Gastroesophageal sphincter (tissue), 4 donors: ENCODE results near the gene MYCN. TPM values are rescaled to one million over a fixed set of nuclear protein-coding genes. Genes with fewer than 3 reads are reported as not detected.
"Not testable (repeated sequence)": the region's sequence is repeated elsewhere in the genome, so short reads cannot be mapped to it uniquely, and the experiment has no call there.

Experiments
- ATAC-seq: fragments of 150-250 bp; one replicate; pipeline ENCODE4 v1.9.1; 2016; ENCODE audit warnings: mild to moderate bottlenecking, moderate library complexity
- H3K27ac ChIP-seq, 4 donors: fragments of 200-600 bp; sonication (generic) in 3 of 4; 1 replicate in 3 of 4; 2 replicates in 1 of 4; pipeline ENCODE4 v1.5.1; 2016 to 2019
- H3K27me3 ChIP-seq: fragments of 200-600 bp; sonication (generic); one replicate; pipeline ENCODE4 v1.5.1; 2019
- H3K36me3 ChIP-seq, 2 donors: fragments of 200-600 bp; sonication (generic); one replicate each; pipeline ENCODE4 v1.5.1; 2019; ENCODE audit warnings: control low read depth in 1 of 2
- H3K4me1 ChIP-seq, 3 donors: fragments of 200-600 bp; sonication (generic); 1 replicate in 2 of 3; 2 replicates in 1 of 3; pipeline ENCODE4 v1.5.1; 2016 to 2019; ENCODE audit warnings: control low read depth in 2 of 3
- H3K4me3 ChIP-seq, 2 donors: fragments of 200-600 bp; sonication (generic); one replicate each; pipeline ENCODE4 v1.5.1; 2019; ENCODE audit warnings: mild to moderate bottlenecking in 1 of 2, moderate library complexity in 1 of 2
- H3K9me3 ChIP-seq, 3 donors: fragments of 200-600 bp; sonication (generic); one replicate each; pipeline ENCODE4 v1.5.1; 2017 to 2019; ENCODE audit warnings: control low read depth in 2 of 3
- CTCF ChIP-seq, 4 experiments: fragments of 200-600 bp in 2 of 4; fragments of 450-650 bp in 2 of 4; sonication (generic) in 1 of 4; IDR thresholded peaks; one replicate each; pipeline ENCODE4 v1.5.1; 2017 to 2019; ENCODE audit warnings: antibody characterized with exemption in 4 of 4, mild to moderate bottlenecking in 2 of 4, moderate library complexity in 2 of 4
- EP300 ChIP-seq: sonication (generic); formaldehyde crosslinking; IDR thresholded peaks from one replicate; pipeline ENCODE4 v1.6.1; 2017; ENCODE audit warnings: antibody characterized with exemption, mild to moderate bottlenecking
- POLR2A ChIP-seq, 2 donors: fragments of 450-650 bp; IDR thresholded peaks; one replicate each; pipeline ENCODE4 v1.6.1; 2017; ENCODE audit warnings: antibody characterized with exemption in 2 of 2, mild to moderate bottlenecking in 2 of 2, moderate library complexity in 1 of 2
- POLR2AphosphoS5 ChIP-seq: sonication (generic); formaldehyde crosslinking; IDR thresholded peaks from one replicate; pipeline ENCODE4 v1.6.1; 2017; ENCODE audit warnings: antibody characterized with exemption
- WGBS, 2 donors: methylation state at CpG; one replicate each; pipeline ENCODE4 v1.1.5; 2018; ENCODE audit warnings: low coverage in 1 of 2; 5-methylcytosine and 5-hydroxymethylcytosine counted together
- total RNA-seq, 4 donors: library from RNA; depleted of rRNA; stranded (reverse); fragments of >200 nt; gene quantifications; one replicate each; pipeline ENCODE4 v1.1.0, GENCODE V29; 2016

Gene MYCN
- total RNA-seq, 4 donors from 2014 or later, result 0.13 to 0.46 (median 0.35) TPM; not detected in 1

GRCh38 chr2:15901808-15902130 lies 38.6 kb upstream of the MYCN start:
- TF ChIP-seq CTCF (IDR thresholded peaks at IDR 0.05) (no peak), POLR2A (IDR thresholded peaks at IDR 0.05) (no peak), POLR2AphosphoS5 (no peak), EP300 (no peak)
- Histone ChIP-seq H3K36me3 (no peaks in the 10 kb centered on the region), H3K27me3 (no peaks in the 10 kb centered on the region), H3K4me1 (no peaks in the 10 kb centered on the region), H3K9me3 (peaks cover 0 to 18% (median 0%) of the 10 kb centered on the region in 3 donors), H3K27ac (no peak overlapping the region), H3K4me3 (no peak overlapping the region)
- ATAC-seq, result no peak
- WGBS, 2 donors, result 75 to 78% methylated on average over 3 of the region's 3 CpGs

- H3K27me3 ChIP-seq, H3K27ac ChIP-seq, H3K4me3 ChIP-seq, ATAC-seq, H3K36me3 ChIP-seq, H3K4me1 ChIP-seq, H3K9me3 ChIP-seq: not testable (repeated sequence)
- WGBS, 2 donors, result 89 to 93% methylated on average over 2 to 3 of the region's 3 CpGs
These were observed 36.4 kb upstream of the MYCN start for GRCh38 chr2:15903910-15904309.

GRCh38 chr2:15905267-15905645 lies 35.1 kb upstream of the MYCN start:
- Histone ChIP-seq H3K9me3 (no peaks in the 10 kb centered on the region), H3K27ac (no peak overlapping the region), H3K27me3 (no peaks in the 10 kb centered on the region), H3K4me1 (no peaks in the 10 kb centered on the region), H3K36me3 (no peaks in the 10 kb centered on the region), H3K4me3 (no peak overlapping the region)
- TF ChIP-seq EP300 (no peak), CTCF (IDR thresholded peaks at IDR 0.05) (no peak), POLR2A (IDR thresholded peaks at IDR 0.05) (no peak), POLR2AphosphoS5 (no peak)
- ATAC-seq, result no peak

GRCh38 chr2:15905986-15906491 lies 34.3 kb upstream of the MYCN start:
- 75 to 87% methylated on average over 6 of the region's 6 CpGs for WGBS, 2 donors
- Histone ChIP-seq H3K27ac (no peak overlapping the region), H3K36me3 (no peaks in the 10 kb centered on the region), H3K4me3 (no peak overlapping the region), H3K27me3 (no peaks in the 10 kb centered on the region), H3K4me1 (no peaks in the 10 kb centered on the region), H3K9me3 (no peaks in the 10 kb centered on the region)
- no peak for ATAC-seq
- TF ChIP-seq CTCF (IDR thresholded peaks at IDR 0.05) (no peak), EP300 (no peak), POLR2A (IDR thresholded peaks at IDR 0.05) (no peak), POLR2AphosphoS5 (no peak)

GRCh38 chr2:15906778-15907177 lies 33.6 kb upstream of the MYCN start:
- 86 to 91% methylated on average over 2 to 4 of the region's 5 CpGs for WGBS, 2 donors
- no peak overlapping the region for H3K27ac ChIP-seq

More at GRCh38 chr2:15906778-15907177, 33.6 kb upstream of the MYCN start:
- H3K27me3 ChIP-seq, result no peaks in the 10 kb centered on the region
- H3K4me1 ChIP-seq, result peaks cover 0 to 2% (median 0%) of the 10 kb centered on the region in 3 donors
- H3K9me3 ChIP-seq, result no peaks in the 10 kb centered on the region
- H3K4me3 ChIP-seq, result no peak overlapping the region
- no peaks in the 10 kb centered on the region for H3K36me3 ChIP-seq
- ATAC-seq, result no peak
- TF ChIP-seq CTCF (IDR thresholded peaks at IDR 0.05) (no peak), EP300 (no peak), POLR2A (IDR thresholded peaks at IDR 0.05) (no peak), POLR2AphosphoS5 (no peak)
